Epithelial cell of proximal tubule (primary cell): ENCODE measurements around the gene SH3PXD2B. TPM values are rescaled to one million over a fixed set of nuclear protein-coding genes. Genes with fewer than 3 reads are reported as not detected.

Source experiments
- DNase-seq: peaks from one replicate; pipeline ENCODE4 v3.0.0-alpha.2; 2011; ENCODE audit warnings: low read depth
- H3K4me3 ChIP-seq: 2 replicates; pipeline ENCODE4 v1.5.1; 2011; ENCODE audit warnings: low read depth, mild to moderate bottlenecking, low read length
- total RNA-seq: library from RNA; depleted of rRNA; stranded (reverse); fragments of >200 nt; gene quantifications from 2 replicates; pipeline ENCODE4 v1.2.3, GENCODE V29; 2015
- TF ChIP-seq, protein P1 (sequence below): conservative IDR thresholded peaks from 2 replicates; pipeline ENCODE4 v1.5.1; 2012; ENCODE audit warnings: low read depth, mild to moderate bottlenecking, low read length

The SH3PXD2B gene
- total RNA-seq, 1 donor from 2014 or later: 23.7 TPM

DNA sequence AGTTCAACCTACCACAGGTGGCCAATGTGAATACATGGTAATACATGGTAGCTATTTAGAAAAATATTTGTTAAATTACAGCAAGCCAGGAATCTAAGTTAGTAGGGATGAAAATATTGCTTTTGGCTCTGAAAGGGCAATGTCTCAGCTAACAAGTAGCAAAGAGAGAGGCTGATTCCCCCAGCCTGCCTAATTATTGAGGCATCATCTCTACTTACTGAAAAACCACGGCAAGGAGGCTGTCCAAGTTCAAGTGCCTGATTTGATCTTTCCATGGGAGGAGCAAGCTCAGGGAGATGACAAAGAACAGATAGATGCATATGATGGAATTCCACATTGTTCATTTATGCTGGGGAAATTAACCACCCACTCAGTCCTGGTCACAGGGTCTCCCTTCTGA, 142.0 kb downstream of the SH3PXD2B start:
- H3K4me3 ChIP-seq: no peak overlapping the region
- TF ChIP-seq, protein P1, sequence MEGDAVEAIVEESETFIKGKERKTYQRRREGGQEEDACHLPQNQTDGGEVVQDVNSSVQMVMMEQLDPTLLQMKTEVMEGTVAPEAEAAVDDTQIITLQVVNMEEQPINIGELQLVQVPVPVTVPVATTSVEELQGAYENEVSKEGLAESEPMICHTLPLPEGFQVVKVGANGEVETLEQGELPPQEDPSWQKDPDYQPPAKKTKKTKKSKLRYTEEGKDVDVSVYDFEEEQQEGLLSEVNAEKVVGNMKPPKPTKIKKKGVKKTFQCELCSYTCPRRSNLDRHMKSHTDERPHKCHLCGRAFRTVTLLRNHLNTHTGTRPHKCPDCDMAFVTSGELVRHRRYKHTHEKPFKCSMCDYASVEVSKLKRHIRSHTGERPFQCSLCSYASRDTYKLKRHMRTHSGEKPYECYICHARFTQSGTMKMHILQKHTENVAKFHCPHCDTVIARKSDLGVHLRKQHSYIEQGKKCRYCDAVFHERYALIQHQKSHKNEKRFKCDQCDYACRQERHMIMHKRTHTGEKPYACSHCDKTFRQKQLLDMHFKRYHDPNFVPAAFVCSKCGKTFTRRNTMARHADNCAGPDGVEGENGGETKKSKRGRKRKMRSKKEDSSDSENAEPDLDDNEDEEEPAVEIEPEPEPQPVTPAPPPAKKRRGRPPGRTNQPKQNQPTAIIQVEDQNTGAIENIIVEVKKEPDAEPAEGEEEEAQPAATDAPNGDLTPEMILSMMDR: no peak
- DNase-seq: no peak

DNA sequence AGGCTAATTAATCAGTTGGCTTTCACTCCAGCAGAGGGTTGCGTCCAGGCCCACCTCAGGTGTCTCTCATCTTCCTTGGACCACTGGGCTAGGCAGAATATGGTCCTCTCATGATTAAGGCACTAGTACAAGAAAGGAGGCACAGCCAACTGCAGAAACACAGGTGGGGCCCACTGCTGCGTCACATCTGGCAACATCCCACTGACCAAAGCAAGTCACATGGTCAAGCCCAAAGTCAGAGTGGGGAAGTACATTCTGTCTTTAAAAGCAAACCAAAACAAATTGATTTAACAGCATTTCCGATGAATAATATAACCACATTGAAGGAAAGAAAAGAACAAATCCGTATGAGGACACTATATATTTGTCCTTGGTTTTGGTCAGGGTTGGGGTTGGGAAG, 142.7 kb downstream of the SH3PXD2B start:
- no peak for DNase-seq
- no peak overlapping the region for H3K4me3 ChIP-seq
- TF ChIP-seq, protein P1: no peak

DNA sequence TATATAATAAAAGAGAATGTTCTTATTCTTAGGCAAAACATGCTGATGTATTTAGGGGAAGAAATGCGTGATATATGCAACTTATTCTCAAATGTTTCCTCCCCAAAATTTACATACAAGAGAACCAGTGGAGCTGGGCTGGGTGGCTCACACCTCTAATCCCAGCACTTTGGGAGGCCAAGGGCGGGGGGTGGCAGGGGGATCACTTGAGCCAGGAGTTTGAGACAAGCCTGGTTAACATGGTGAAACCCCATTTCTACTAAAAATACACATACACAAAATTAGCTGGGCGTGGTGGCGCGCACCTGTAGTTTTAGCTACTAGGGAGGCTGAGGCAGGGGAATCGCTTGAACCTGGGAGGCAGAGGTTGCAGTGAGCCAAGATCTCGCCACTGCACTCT, 143.3 kb downstream of the SH3PXD2B start:
- TF ChIP-seq, protein P1: no peak
- no peak for DNase-seq
- H3K4me3 ChIP-seq: no peak overlapping the region

DNA sequence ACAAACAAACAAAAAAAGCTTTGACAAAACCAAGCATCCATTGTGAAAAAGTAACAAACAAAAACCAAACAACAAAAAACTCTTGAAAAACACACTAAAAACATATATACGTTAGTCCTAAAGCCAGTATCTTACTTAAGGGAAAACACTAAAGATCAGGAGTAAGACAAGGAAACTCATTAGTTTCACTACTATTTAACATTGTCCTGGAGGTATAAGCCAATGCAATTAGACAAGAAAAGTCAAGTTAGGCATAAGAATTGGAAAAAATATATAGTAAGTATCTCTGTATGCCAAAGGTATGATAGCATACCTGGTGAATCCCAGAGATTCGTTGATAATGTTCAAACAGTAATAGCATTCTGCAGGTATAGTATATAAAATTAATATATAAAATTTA, 148.9 kb downstream of the SH3PXD2B start:
- H3K4me3 ChIP-seq: no peak overlapping the region
- TF ChIP-seq, protein P1: no peak
- DNase-seq: no peak

DNA sequence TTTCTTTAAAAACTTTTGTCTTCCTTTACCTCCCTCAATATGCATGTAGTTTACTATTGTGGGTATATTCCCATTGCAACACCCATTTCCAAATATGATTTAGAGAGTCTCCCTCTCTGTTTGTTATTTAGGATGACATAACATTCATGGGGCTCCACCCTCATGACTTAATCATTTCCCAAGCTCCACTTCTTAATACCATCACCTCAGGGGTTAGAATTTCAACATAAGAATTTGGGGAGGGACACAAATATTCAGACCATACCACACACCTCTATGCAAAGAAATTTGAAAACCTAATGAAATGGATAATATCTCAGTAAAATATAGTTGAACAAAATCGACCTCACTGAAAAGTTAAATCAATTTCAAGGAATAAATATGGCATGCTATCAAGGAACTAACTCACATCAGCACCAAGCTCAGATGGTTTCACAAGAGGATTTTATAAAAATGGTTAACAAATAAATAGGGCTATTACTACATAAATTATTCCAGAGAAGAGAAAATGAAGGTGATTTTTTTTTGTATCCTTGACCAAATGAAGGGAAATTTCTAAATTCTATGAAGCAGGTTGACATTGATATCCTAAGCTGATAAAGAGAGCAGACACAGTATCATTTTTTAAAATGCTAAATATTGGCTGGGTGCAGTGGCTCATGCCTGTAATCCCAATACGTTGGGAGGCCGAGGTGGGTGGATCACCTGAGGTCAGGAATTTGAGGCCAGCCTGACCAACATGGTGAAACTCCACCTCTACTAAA, 150.6 kb downstream of the SH3PXD2B start:
- TF ChIP-seq, protein P1: no peak
- no peak overlapping the region for H3K4me3 ChIP-seq
- DNase-seq: no peak

DNA sequence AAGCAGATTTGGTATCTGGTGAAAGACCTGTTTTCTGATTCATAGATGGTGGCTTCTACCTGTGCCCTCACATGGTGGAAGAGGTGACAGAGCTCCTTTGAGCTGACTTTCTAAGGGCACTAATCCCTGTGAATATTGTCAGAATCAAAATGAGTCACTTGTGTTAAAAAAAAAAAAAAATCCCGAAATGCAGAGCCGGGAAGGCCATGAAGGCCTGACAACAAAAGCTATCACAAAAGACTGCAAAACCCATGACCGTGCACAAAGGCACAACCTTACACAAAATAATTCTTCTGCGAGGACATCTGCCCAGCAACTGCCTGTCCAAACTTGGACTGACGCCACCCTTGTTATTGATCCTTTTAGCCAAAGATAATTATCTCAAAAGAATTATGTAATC, 151.2 kb downstream of the SH3PXD2B start:
- no peak overlapping the region for H3K4me3 ChIP-seq
- DNase-seq: no peak
- TF ChIP-seq, protein P1: no peak
